Measurements from ENCODE around the gene ODAM.
"Not testable (repeated sequence)": the region's sequence is repeated elsewhere in the genome, so short reads cannot be mapped to it uniquely, and the experiment has no call there.

The ODAM gene

DNA sequence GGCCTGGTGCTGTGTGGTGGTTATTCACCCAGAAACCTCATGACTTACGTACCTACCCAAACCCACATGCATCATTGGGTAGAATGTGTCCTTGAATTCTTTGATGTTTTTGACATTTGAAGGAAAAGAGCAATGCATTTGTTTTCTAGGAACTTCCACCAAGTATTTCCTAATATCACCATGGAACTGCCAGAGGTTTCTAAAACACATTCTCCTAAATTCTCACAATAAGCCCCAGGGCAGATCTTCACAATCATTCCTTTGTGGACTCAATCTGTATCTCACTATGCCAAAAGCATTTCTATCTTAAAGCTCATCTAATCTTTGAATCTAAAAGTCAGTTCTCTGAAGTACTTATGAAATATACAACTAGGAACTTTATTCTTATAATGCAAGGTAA, 8.3 kb upstream of the ODAM start:
- in situ Hi-C loops (cut with HindIII; ENCODE audit: low sequenced_read_pairs) = no loop called here
- TF ChIP-seq CTCF (IDR thresholded peaks at IDR 0.05; ENCODE audit: low read depth, low read length) = no peak
- H3K4me3 ChIP-seq (ENCODE audit: low read depth, low read length) = no peak overlapping the region
- no peak for DNase-seq (ENCODE audit: low read depth, low spot score)

- in situ Hi-C loops (cut with HindIII; ENCODE audit: low sequenced_read_pairs) = no loop called here
- no peak for TF ChIP-seq CTCF (IDR thresholded peaks at IDR 0.05; ENCODE audit: low read depth, low read length)
- H3K4me3 ChIP-seq (ENCODE audit: low read depth, low read length) = no peak overlapping the region
- DNase-seq (ENCODE audit: low read depth, low spot score) = no peak
Measured at GRCh38 chr4:70190579-70190978, 4.9 kb upstream of the ODAM start.

DNA sequence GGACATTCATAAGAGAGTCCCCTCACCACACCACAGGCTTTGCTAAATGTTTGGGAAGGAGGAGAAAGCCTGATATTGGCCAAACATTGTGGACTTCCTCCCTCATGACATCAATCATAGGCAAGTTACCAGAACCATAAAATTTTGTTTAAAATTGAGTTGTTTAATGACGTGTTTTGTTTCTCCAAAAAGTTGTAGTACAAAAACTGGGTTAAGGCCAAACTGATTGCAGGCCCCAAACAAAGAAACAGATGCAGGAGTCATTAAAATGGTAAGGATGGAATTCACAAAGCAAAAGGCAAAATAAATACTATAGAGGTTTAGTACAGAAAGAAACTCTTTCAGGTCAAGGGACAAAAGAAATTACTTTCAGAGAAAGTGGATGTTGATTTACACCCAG, 3.9 kb upstream of the ODAM start:
- H3K4me3 ChIP-seq (ENCODE audit: low read depth, low read length) = no peak overlapping the region
- TF ChIP-seq CTCF (IDR thresholded peaks at IDR 0.05; ENCODE audit: low read depth, low read length) = no peak
- DNase-seq (ENCODE audit: low read depth, low spot score) = no peak
- in situ Hi-C loops (cut with HindIII; ENCODE audit: low sequenced_read_pairs) = no loop called here

- DNase-seq (ENCODE audit: low read depth, low spot score) = no peak
- in situ Hi-C loops (cut with HindIII; ENCODE audit: low sequenced_read_pairs) = no loop called here
- no peak for TF ChIP-seq CTCF (IDR thresholded peaks at IDR 0.05; ENCODE audit: low read depth, low read length)
- H3K4me3 ChIP-seq (ENCODE audit: low read depth, low read length) = no peak overlapping the region
Measured at GRCh38 chr4:70192895-70193294, 2.6 kb upstream of the ODAM start.

DNA sequence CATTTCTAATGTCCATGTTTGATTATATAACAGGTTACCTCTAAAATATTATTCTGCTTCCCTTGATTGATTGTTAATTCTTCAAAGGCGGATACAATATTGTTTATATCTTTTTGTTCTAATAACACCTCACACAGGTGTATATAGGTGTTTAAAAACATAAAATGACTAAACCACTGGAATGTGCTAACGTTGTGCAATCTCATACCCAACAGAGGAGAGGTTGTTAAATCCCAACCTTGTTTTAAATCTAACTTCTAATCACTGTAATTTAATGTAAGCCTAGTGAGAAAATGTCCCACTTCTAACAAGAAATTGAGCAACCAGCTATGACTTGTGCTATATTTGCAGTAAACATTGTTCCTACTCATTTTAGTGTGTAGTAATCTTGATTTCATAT, 1.3 kb downstream of the ODAM start:
- no peak for DNase-seq (ENCODE audit: low read depth, low spot score)
- no peak for TF ChIP-seq CTCF (IDR thresholded peaks at IDR 0.05; ENCODE audit: low read depth, low read length)
- no peak overlapping the region for H3K4me3 ChIP-seq (ENCODE audit: low read depth, low read length)
- in situ Hi-C loops (cut with HindIII; ENCODE audit: low sequenced_read_pairs) = no loop called here

DNA sequence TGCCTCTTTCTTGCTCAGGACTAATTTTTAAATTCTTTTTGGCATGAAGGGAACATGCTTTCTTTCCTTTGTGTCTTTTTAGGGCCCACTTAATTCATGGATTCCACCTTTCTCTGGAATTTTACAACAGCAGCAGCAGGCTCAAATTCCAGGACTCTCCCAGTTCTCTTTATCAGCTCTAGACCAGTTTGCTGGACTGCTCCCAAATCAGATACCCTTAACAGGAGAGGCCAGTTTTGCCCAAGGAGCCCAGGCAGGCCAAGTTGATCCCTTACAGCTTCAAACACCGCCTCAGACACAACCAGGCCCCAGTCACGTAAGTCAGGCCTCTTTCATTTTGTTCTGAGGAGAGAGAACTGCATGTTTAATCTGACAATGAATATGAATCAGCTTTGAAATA, 2.3 kb downstream of the ODAM start:
- DNase-seq (ENCODE audit: low read depth, low spot score) = no peak
- no peak for TF ChIP-seq CTCF (IDR thresholded peaks at IDR 0.05; ENCODE audit: low read depth, low read length)
- in situ Hi-C loops (cut with HindIII; ENCODE audit: low sequenced_read_pairs) = no loop called here
- no peak overlapping the region for H3K4me3 ChIP-seq (ENCODE audit: low read depth, low read length)

GRCh38 chr4:70203601-70204000, 8.1 kb downstream of the ODAM start:
- no peak for TF ChIP-seq CTCF (IDR thresholded peaks at IDR 0.05; ENCODE audit: low read depth, low read length)
- in situ Hi-C loops (cut with HindIII; ENCODE audit: low sequenced_read_pairs) = no loop called here
- DNase-seq (ENCODE audit: low read depth, low spot score) = no peak
- H3K4me3 ChIP-seq (ENCODE audit: low read depth, low read length) = no peak overlapping the region

DNA sequence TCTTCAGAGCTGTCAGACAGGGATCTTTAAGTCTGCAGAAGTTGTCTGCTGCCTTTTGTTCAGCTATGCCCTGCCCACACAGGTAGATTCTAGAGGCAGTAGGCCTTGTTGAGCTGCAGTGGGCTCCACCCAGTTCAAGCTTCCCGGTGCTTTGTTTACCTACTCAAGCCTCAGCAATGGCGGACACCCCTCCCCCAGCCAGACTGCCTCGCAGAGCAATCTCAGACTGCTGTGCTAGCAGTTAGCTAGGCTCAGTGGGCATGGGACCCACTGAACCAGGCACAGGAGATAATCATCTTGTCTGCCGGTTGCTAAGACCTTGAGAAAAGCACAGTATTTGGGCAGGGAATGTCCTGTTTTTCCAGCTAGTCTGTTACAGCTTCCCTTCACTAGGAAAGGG, 17.2 kb downstream of the ODAM start:
- in situ Hi-C loops (cut with HindIII; ENCODE audit: low sequenced_read_pairs); H3K4me3 ChIP-seq (ENCODE audit: low read depth, low read length); DNase-seq (ENCODE audit: low read depth, low spot score): not testable (repeated sequence)

GRCh38 chr4:70216109-70216508, 20.6 kb downstream of the ODAM start:
- in situ Hi-C loops (cut with HindIII; ENCODE audit: low sequenced_read_pairs); H3K4me3 ChIP-seq (ENCODE audit: low read depth, low read length); DNase-seq (ENCODE audit: low read depth, low spot score): not testable (repeated sequence)

DNA sequence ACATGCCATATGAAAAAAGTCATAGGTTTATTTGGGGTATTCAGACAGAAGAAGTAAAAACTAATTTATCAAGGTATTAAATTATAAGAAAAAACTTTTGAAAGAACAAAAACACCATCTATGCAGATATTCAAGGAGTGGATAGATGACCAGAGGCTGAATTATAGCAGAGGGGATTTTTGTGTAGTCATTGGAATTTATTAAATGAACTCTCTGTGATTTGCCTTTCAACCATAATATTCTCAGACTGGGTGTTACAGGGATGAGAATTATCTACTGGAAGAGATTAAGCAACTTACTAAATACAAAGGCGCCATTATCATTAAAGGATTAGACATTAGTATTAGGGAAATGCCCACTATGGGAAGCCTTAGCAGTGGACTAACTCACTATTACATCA, 21.0 kb downstream of the ODAM start:
- H3K4me3 ChIP-seq (ENCODE audit: low read depth, low read length); in situ Hi-C loops (cut with HindIII; ENCODE audit: low sequenced_read_pairs); DNase-seq (ENCODE audit: low read depth, low spot score): not testable (repeated sequence)
